CD4-positive, alpha-beta T cell treated with Interleukin-10 for 1 hour (primary cell): ENCODE data around the gene LRRFIP1.

ENCODE experiments used
- DNase-seq: peaks from one replicate; pipeline ENCODE4 v3.0.0-alpha.2; 2020

LRRFIP1 gene

GRCh38 chr2:237623428-237624403, 3.7 kb upstream of the LRRFIP1 start:
- no peak for DNase-seq

GRCh38 chr2:237624565-237624964, 2.8 kb upstream of the LRRFIP1 start:
- no peak for DNase-seq

- DNase-seq = no peak
These were observed 2.1 kb upstream of the LRRFIP1 start for GRCh38 chr2:237625216-237625705.

GRCh38 chr2:237625777-237626176, 1.6 kb upstream of the LRRFIP1 start:
- DNase-seq = no peak

- DNase-seq = no peak
These were observed 460 bp upstream of the LRRFIP1 start for GRCh38 chr2:237626813-237627440.

- no peak for DNase-seq
These were observed 1.1 kb downstream of the LRRFIP1 start for GRCh38 chr2:237628247-237629187.

GRCh38 chr2:237629188-237629534, 1.8 kb downstream of the LRRFIP1 start:
- DNase-seq = no peak

GRCh38 chr2:237629739-237630138, 2.4 kb downstream of the LRRFIP1 start:
- DNase-seq = no peak

- no peak for DNase-seq
These were observed 3.0 kb downstream of the LRRFIP1 start for GRCh38 chr2:237630216-237631000.

GRCh38 chr2:237631007-237631785, 3.8 kb downstream of the LRRFIP1 start:
- no peak for DNase-seq

GRCh38 chr2:237631801-237632585, 4.6 kb downstream of the LRRFIP1 start:
- DNase-seq = no peak

- no peak for DNase-seq
These were observed 5.7 kb downstream of the LRRFIP1 start for GRCh38 chr2:237633061-237633561.

- no peak for DNase-seq
These were observed 9.2 kb downstream of the LRRFIP1 start for GRCh38 chr2:237636578-237636977.

- DNase-seq = no peak
These were observed 10.2 kb downstream of the LRRFIP1 start for GRCh38 chr2:237637429-237638135.

- no peak for DNase-seq
These were observed 10.8 kb downstream of the LRRFIP1 start for GRCh38 chr2:237638176-237638575.

- no peak for DNase-seq
These were observed 11.9 kb downstream of the LRRFIP1 start for GRCh38 chr2:237639052-237639835.

- no peak for DNase-seq
These were observed 12.4 kb downstream of the LRRFIP1 start for GRCh38 chr2:237639836-237640220.

GRCh38 chr2:237640493-237640998, 13.2 kb downstream of the LRRFIP1 start:
- DNase-seq = no peak
